K562 (cell line): ENCODE results near the gene RING1. TPM values are rescaled to one million over a fixed set of nuclear protein-coding genes. Genes with fewer than 3 reads are reported as not detected.

Source experiments
- CAMTA2 ChIP-seq: fragments of 250-450 bp; sonication (Bioruptor Pico); conservative IDR thresholded peaks from 2 replicates; pipeline ENCODE4 v1.5.1; 2022
- DPF2 ChIP-seq: fragments of 450-650 bp; IDR thresholded peaks from 2 replicates; pipeline ENCODE4 v1.6.1; 2016
- ERF ChIP-seq: fragments of 450-650 bp; formaldehyde crosslinking; IDR thresholded peaks from 2 replicates; pipeline ENCODE4 v1.4.0; 2020; ENCODE audit warnings: mild to moderate bottlenecking, mixed read lengths
- GABPB1 ChIP-seq: sonication (generic); formaldehyde crosslinking; IDR thresholded peaks from 2 replicates; pipeline ENCODE4 v1.8.0; 2022; ENCODE audit warnings: mild to moderate bottlenecking, missing genetic modification reagents
- HCFC1 ChIP-seq: IDR thresholded peaks from 2 replicates; pipeline ENCODE4 v1.6.1; 2012; ENCODE audit warnings: low read depth, low read length, improper control_type of control experiment
- HMGXB4 ChIP-seq: sonication (generic); formaldehyde crosslinking; IDR thresholded peaks from 2 replicates; pipeline ENCODE4 v1.8.1; 2023; ENCODE audit warnings: mild to moderate bottlenecking, missing genetic modification reagents
- KLF16 ChIP-seq: IDR thresholded peaks from 2 replicates; pipeline ENCODE4 v1.6.1; 2016; ENCODE audit warnings: antibody characterized with exemption
- MYC ChIP-seq, 2 experiments: fragments of 250-450 bp in 1 of 2; sonication (Bioruptor Pico) in 1 of 2; IDR thresholded peaks; 2 replicates each; pipeline versions ENCODE4 v1.5.1 to v1.6.1; 2012 to 2021; ENCODE audit warnings: low read depth in 2 of 2, borderline replicate concordance in 1 of 2, improper control_type of control experiment in 1 of 2, low read length in 1 of 2, mild to moderate bottlenecking in 1 of 2, moderate library complexity in 1 of 2
- NEUROD1 ChIP-seq: fragments of 150-350 bp; IDR thresholded peaks from 2 replicates; pipeline ENCODE4 v1.6.1; 2014; ENCODE audit warnings: borderline replicate concordance, low read length, low read depth; ENCODE audit not compliant: partially characterized antibody
- PATZ1 ChIP-seq: fragments of 250-450 bp; sonication (Bioruptor Pico); IDR thresholded peaks from 2 replicates; pipeline ENCODE4 v1.5.0; 2020; ENCODE audit warnings: mild to moderate bottlenecking, borderline replicate concordance
- PCBP1 ChIP-seq: fragments of 200-400 bp; formaldehyde crosslinking; IDR thresholded peaks from 2 replicates; pipeline ENCODE4 v1.6.1; 2018; ENCODE audit warnings: mild to moderate bottlenecking, low read depth, low read length; ENCODE audit not compliant: poor library complexity, severe bottlenecking
- PKNOX1 ChIP-seq: fragments of 450-650 bp; IDR thresholded peaks from 2 replicates; pipeline ENCODE4 v1.6.1; 2016
- POLR2G ChIP-seq: fragments of 200-400 bp; formaldehyde crosslinking; IDR thresholded peaks from 2 replicates; pipeline ENCODE4 v1.6.1; 2017; ENCODE audit warnings: low read depth, mild to moderate bottlenecking, antibody characterized with exemption, low read length, moderate library complexity
- POU5F1 ChIP-seq: fragments of 150-350 bp; IDR thresholded peaks from 2 replicates; pipeline ENCODE4 v1.6.1; 2014; ENCODE audit warnings: borderline replicate concordance, low read length, low read depth, mild to moderate bottlenecking; ENCODE audit not compliant: partially characterized antibody
- RBM39 ChIP-seq: fragments of 200-400 bp; formaldehyde crosslinking; optimal IDR thresholded peaks from 2 replicates; pipeline ENCODE3; 2018; ENCODE audit warnings: low read depth, low read length
- USF2 ChIP-seq: sonication (generic); formaldehyde crosslinking; IDR thresholded peaks from 2 replicates; pipeline ENCODE4 v1.5.0; 2020; ENCODE audit warnings: missing genetic modification reagents
- VEZF1 ChIP-seq: fragments of 200-800 bp; sonication (Bioruptor generic); IDR thresholded peaks from 2 replicates; pipeline ENCODE4 v1.6.1; 2017; ENCODE audit warnings: missing genetic modification characterization, missing compliant biosample characterization
- ZBTB7A ChIP-seq: IDR thresholded peaks from 2 replicates; pipeline ENCODE4 v1.6.1; 2011; ENCODE audit warnings: low read depth, mild to moderate bottlenecking, low read length, moderate library complexity, borderline replicate concordance; ENCODE audit not compliant: control insufficient read depth
- ZZZ3 ChIP-seq: fragments of 450-650 bp; IDR thresholded peaks from 2 replicates; pipeline ENCODE4 v1.6.1; 2016; ENCODE audit warnings: antibody characterized with exemption, mild to moderate bottlenecking, moderate library complexity
- polyA plus RNA-seq, 8 experiments: library from polyadenylated mRNA; depleted of rRNA in 4 of 8; stranded (reverse) in 5 of 8; unstranded in 3 of 8; fragments of >200 nt; fragmentation: Nextera tagmentation in 2 of 8; fragmentation: Illumina TruSeq in 1 of 8; extraction: Ambion mirVana in 2 of 8; extraction: Trizol in 1 of 8; gene quantifications; 2 replicates each; pipeline versions ENCODE4 v1.2.1 to v1.2.3, GENCODE V29; 2011 to 2014; ENCODE audit warnings: inconsistent platforms in 1 of 8, missing spikeins in 1 of 8
- total RNA-seq, 7 experiments: library from RNA; depleted of rRNA in 6 of 7; stranded (reverse); fragments of >200 nt in 6 of 7; fragmentation: Illumina TruSeq in 2 of 7; extraction: Trizol in 2 of 7; gene quantifications; 2 replicates each; pipeline versions ENCODE4 v1.2.1 to v1.2.3, GENCODE V29; 2011 to 2021; ENCODE audit warnings: low replicate concordance in 1 of 7

RING1 gene
- total and polyA plus RNA-seq, 9 of the 15 experiments (the other 6 are each of a cell fraction or from before 2014, with no cell fraction given) = 4.2 to 59.1 (median 36.9) TPM

GRCh38 chr6:33208091-33208967, at the start of gene RING1 (continued):
- TF ChIP-seq USF2 (no peak), MYC (IDR thresholded peaks at IDR 0.05; ENCODE audit: low read depth, low read length) (peak; percentile 74), MYC (CRISPR knock-in tag; IDR thresholded peaks at IDR 0.05; ENCODE audit: borderline replicate concordance, low read depth) (peak; percentile 74; the same call in 1 of the 2 replicates), GABPB1 (peak; percentile 99), POLR2G (peak; percentile 97), CAMTA2 (0 out of 2 replicates have a peak, but pooled peaks have one; percentile 69), ZZZ3 (no peak), KLF16 (no peak), POU5F1 (no peak), DPF2 (no peak), HCFC1 (peak; percentile 64; the same call in 1 of the 2 replicates), NEUROD1 (no peak), ZBTB7A (peak; percentile 77), PCBP1 (peak; percentile 3), HMGXB4 (CRISPR knock-in tag) (peak; percentile 97), VEZF1 (CRISPR knock-in tag) (peak; percentile 100), PATZ1 (0 out of 2 replicates have a peak, but pooled peaks have one; percentile 50), ERF (peak; percentile 94), PKNOX1 (no peak; the same call in 1 of the 2 replicates), RBM39 (no peak)
